IMR-90 (cell line): ENCODE measurements around the gene DDC. TPM values are rescaled to one million over a fixed set of nuclear protein-coding genes. Genes with fewer than 3 reads are reported as not detected.

ENCODE experiments used
- ATAC-seq: fragments of 200-7000 bp; cut with Tn5 transposase; 2 replicates; pipeline ENCODE4 v1.9.1; 2020; ENCODE audit warnings: low read depth, mild to moderate bottlenecking, moderate library complexity
- BruUV-seq: library from RNA; stranded (reverse); fragments of 400-500 nt; replicated peaks from 2 replicates; lab custom pipeline; 2021; lab: Mats Ljungman, UMichigan
- CTCF ChIA-PET: fragments of 300-600 bp; formaldehyde crosslinking; extraction: SDS; loops from one replicate; lab custom pipeline; 2021; ENCODE audit warnings: antibody characterized with exemption; lab: Yijun Ruan, JAX
- POLR2A ChIA-PET: fragments of 300-600 bp; sonication (Branson Sonifier 250); formaldehyde crosslinking; loops from one replicate; lab custom pipeline; 2022; ENCODE audit warnings: antibody characterized with exemption; ENCODE audit not compliant: unreplicated experiment; lab: Charles Lee
- DNase-seq: peaks from one replicate; pipeline ENCODE4 v3.0.0; 2013
- H2AFZ ChIP-seq: replicated peaks from 2 replicates; pipeline ENCODE3; 2013; ENCODE audit warnings: low read length, mild to moderate bottlenecking; ENCODE audit not compliant: poor library complexity
- H2AK5ac ChIP-seq: 2 replicates; pipeline ENCODE4 v1.6.1; 2013; ENCODE audit warnings: low read depth, low read length, inconsistent platforms
- H2AK9ac ChIP-seq: replicated peaks from 2 replicates; pipeline ENCODE3; 2013; ENCODE audit warnings: mild to moderate bottlenecking, low read depth, low read length, moderate library complexity; ENCODE audit not compliant: poor library complexity
- H2BK120ac ChIP-seq: 2 replicates; pipeline ENCODE4 v1.6.1; 2013; ENCODE audit warnings: low read depth, low read length, inconsistent platforms
- H2BK15ac ChIP-seq: 3 replicates; pipeline ENCODE4 v1.6.1; 2013; ENCODE audit warnings: low read depth, low read length, inconsistent platforms
- H2BK20ac ChIP-seq: 2 replicates; pipeline ENCODE4 v1.6.1; 2013; ENCODE audit warnings: low read depth, mild to moderate bottlenecking, inconsistent platforms, low read length, moderate library complexity
- H2BK5ac ChIP-seq: 2 replicates; pipeline ENCODE4 v1.6.1; 2013; ENCODE audit warnings: mild to moderate bottlenecking, low read depth, low read length, inconsistent platforms; ENCODE audit not compliant: poor library complexity, severe bottlenecking
- H3K14ac ChIP-seq: replicated peaks from 2 replicates; pipeline ENCODE4 v1.6.1; 2013; ENCODE audit warnings: low read depth, low read length, inconsistent platforms
- H3K18ac ChIP-seq: 2 replicates; pipeline ENCODE4 v1.6.1; 2013; ENCODE audit warnings: low read depth, low read length, control low read depth
- H3K23ac ChIP-seq: 2 replicates; pipeline ENCODE4 v1.6.1; 2013; ENCODE audit warnings: low read depth, low read length, inconsistent platforms
- H3K27ac ChIP-seq: 2 replicates; pipeline ENCODE4 v1.5.1; 2013; ENCODE audit warnings: mild to moderate bottlenecking, control low read depth, low read length; ENCODE audit not compliant: insufficient read depth
- H3K27me3 ChIP-seq: 2 replicates; pipeline ENCODE4 v1.6.1; 2013; ENCODE audit warnings: low read length; ENCODE audit not compliant: control insufficient read depth, insufficient read depth
- H3K36me3 ChIP-seq: 2 replicates; pipeline ENCODE4 v1.6.1; 2013; ENCODE audit warnings: low read length, mixed read lengths; ENCODE audit not compliant: control insufficient read depth, insufficient read depth
- H3K4ac ChIP-seq: 2 replicates; pipeline ENCODE4 v1.6.1; 2013; ENCODE audit warnings: low read depth, low read length, inconsistent platforms
- H3K4me1 ChIP-seq: 2 replicates; pipeline ENCODE4 v1.6.1; 2013; ENCODE audit warnings: low read length, mixed read lengths; ENCODE audit not compliant: control insufficient read depth, insufficient read depth
- H3K4me2 ChIP-seq: 2 replicates; pipeline ENCODE4 v1.6.1; 2013; ENCODE audit warnings: low read depth, mild to moderate bottlenecking, control low read depth, low read length, moderate library complexity
- H3K4me3 ChIP-seq: 2 replicates; pipeline ENCODE4 v1.5.1; 2013; ENCODE audit warnings: low read depth, mild to moderate bottlenecking, control low read depth, low read length, moderate library complexity; ENCODE audit not compliant: insufficient read depth
- H3K56ac ChIP-seq: 2 replicates; pipeline ENCODE4 v1.6.1; 2013; ENCODE audit warnings: low read length, inconsistent platforms; ENCODE audit not compliant: insufficient read depth; ENCODE audit errors: extremely low read depth
- H3K79me1 ChIP-seq, 2 experiments: 2 replicates each; pipeline ENCODE4 v1.6.1; 2013; ENCODE audit warnings: low read length in 2 of 2, inconsistent platforms in 1 of 2, low read depth in 1 of 2
- H3K9ac ChIP-seq: 2 replicates; pipeline ENCODE4 v1.6.1; 2013; ENCODE audit warnings: low read depth, low read length, control low read depth
- H3K9me1 ChIP-seq: 2 replicates; pipeline ENCODE4 v1.6.1; 2013; ENCODE audit warnings: low read length, inconsistent platforms; ENCODE audit not compliant: insufficient read depth
- H3K9me3 ChIP-seq: 2 replicates; pipeline ENCODE4 v1.6.1; 2013; ENCODE audit warnings: low read length; ENCODE audit not compliant: control insufficient read depth, insufficient read depth
- H4K20me1 ChIP-seq: 2 replicates; pipeline ENCODE4 v1.6.1; 2013; ENCODE audit warnings: low read length, inconsistent platforms; ENCODE audit not compliant: insufficient read depth
- H4K5ac ChIP-seq: 2 replicates; pipeline ENCODE4 v1.6.1; 2013; ENCODE audit warnings: mild to moderate bottlenecking, low read depth, low read length, control low read depth
- H4K8ac ChIP-seq, 2 experiments: 2 replicates each; pipeline ENCODE4 v1.6.1; 2013; ENCODE audit warnings: low read depth in 2 of 2, low read length in 2 of 2, control low read depth in 1 of 2, inconsistent platforms in 1 of 2
- H4K91ac ChIP-seq: 2 replicates; pipeline ENCODE4 v1.6.1; 2013; ENCODE audit warnings: low read depth, low read length, inconsistent platforms; ENCODE audit not compliant: insufficient read depth
- BHLHE40 ChIP-seq: fragments of 150-350 bp; IDR thresholded peaks from 2 replicates; pipeline ENCODE4 v1.6.1; 2016; ENCODE audit warnings: mild to moderate bottlenecking, low read depth, low read length
- CHD1 ChIP-seq: IDR thresholded peaks from 2 replicates; pipeline ENCODE4 v1.6.1; 2012; ENCODE audit warnings: low read depth, low read length, improper control_type of control experiment
- ELK1 ChIP-seq: fragments of 150-350 bp; IDR thresholded peaks from 2 replicates; pipeline ENCODE4 v1.6.1; 2016; ENCODE audit warnings: low read depth, mild to moderate bottlenecking, low read length, moderate library complexity, borderline replicate concordance
- FOS ChIP-seq: fragments of 150-350 bp; IDR thresholded peaks from 2 replicates; pipeline ENCODE4 v1.6.1; 2016; ENCODE audit warnings: low read depth, low read length
- MAFK ChIP-seq: IDR thresholded peaks from 2 replicates; pipeline ENCODE4 v1.6.1; 2012; ENCODE audit warnings: low read depth, low read length, improper control_type of control experiment
- MAZ ChIP-seq: IDR thresholded peaks from 2 replicates; pipeline ENCODE4 v1.6.1; 2012; ENCODE audit warnings: low read depth, mild to moderate bottlenecking, low read length, improper control_type of control experiment, moderate library complexity, borderline replicate concordance
- MXI1 ChIP-seq: IDR thresholded peaks from 2 replicates; pipeline ENCODE4 v1.6.1; 2012; ENCODE audit warnings: low read depth, mild to moderate bottlenecking, low read length, moderate library complexity, borderline replicate concordance
- NFE2L2 ChIP-seq: fragments of 150-350 bp; IDR thresholded peaks from 2 replicates; pipeline ENCODE4 v1.6.1; 2016; ENCODE audit warnings: low read depth, mild to moderate bottlenecking, low read length
- RAD21 ChIP-seq: IDR thresholded peaks from 2 replicates; pipeline ENCODE4 v1.6.1; 2012; ENCODE audit warnings: low read length, improper control_type of control experiment
- RFX5 ChIP-seq: IDR thresholded peaks from 2 replicates; pipeline ENCODE4 v1.8.0; 2012; ENCODE audit warnings: low read depth, mild to moderate bottlenecking, low read length, moderate library complexity
- SMC3 ChIP-seq: fragments of 150-350 bp; IDR thresholded peaks from 2 replicates; pipeline ENCODE4 v1.6.1; 2016; ENCODE audit warnings: low read depth, mild to moderate bottlenecking, antibody characterized with exemption, low read length, moderate library complexity
- USF2 ChIP-seq: fragments of 150-350 bp; IDR thresholded peaks from 2 replicates; pipeline ENCODE4 v1.6.1; 2017; ENCODE audit warnings: mild to moderate bottlenecking, antibody characterized with exemption, low read length, low read depth
- WGBS, 2 experiments: methylation state at CpG; one replicate each; pipeline versions ENCODE4 v1.1.5 to v1.1.7; 2013; ENCODE audit warnings: missing lambda C conversion rate in 2 of 2; ENCODE audit not compliant: insufficient read length in 1 of 2; ENCODE audit errors: extremely low coverage in 2 of 2; 5-methylcytosine and 5-hydroxymethylcytosine counted together
- dilution Hi-C: fragments of 300-500 bp; cut with HindIII; formaldehyde crosslinking; loops from one replicate; pipeline ENCODE4 v1.14.3; 2018; ENCODE audit warnings: low sequenced_read_pairs; ENCODE audit not compliant: unreplicated experiment
- in situ Hi-C: fragments of 300-500 bp; cut with MboI; formaldehyde crosslinking; loops from 3 replicates; pipeline ENCODE4 v1.14.3; 2019; ENCODE audit warnings: low sequenced_read_pairs, inconsistent platforms, mixed read lengths
- intact Hi-C: fragments of 100-400 bp; cut with micrococcal nuclease; formaldehyde crosslinking; loops from 2 replicates; pipeline ENCODE4 v1.10.0; 2022
- polyA plus RNA-seq, 3 experiments: library from polyadenylated mRNA; depleted of rRNA; stranded (reverse); fragments of >200 nt; gene quantifications; 2 replicates each; pipeline ENCODE4 v1.2.3, GENCODE V29; 2012; ENCODE audit warnings: low replicate concordance in 1 of 3
- total RNA-seq: library from RNA; depleted of rRNA; stranded (reverse); fragments of >200 nt; gene quantifications from 2 replicates; pipeline ENCODE4 v1.2.3, GENCODE V29; 2012

The DDC gene
- total and polyA plus RNA-seq, 2 of the 4 experiments (the other 2 are of a cell fraction), result not detected

GRCh38 chr7:50427518-50427917 lies 137.7 kb downstream of the DDC start:
- Histone ChIP-seq H4K8ac (no peak overlapping the region), H3K9ac (no peak overlapping the region), H3K36me3 (no peaks in the 10 kb centered on the region), H3K27ac (no peak overlapping the region), H2BK120ac (no peak overlapping the region), H3K9me3 (no peaks in the 10 kb centered on the region), H3K14ac (no peak overlapping the region), H2AK5ac (no peak overlapping the region), H3K79me1 (no peaks in the 10 kb centered on the region), H2AK9ac (no peak overlapping the region), H2BK15ac (no peak overlapping the region), H3K56ac (no peak overlapping the region), H2AFZ (no peak overlapping the region), H3K4me3 (no peak overlapping the region), H2BK20ac (no peak overlapping the region), H3K4me1 (no peaks in the 10 kb centered on the region), H4K5ac (no peak overlapping the region), H4K20me1 (no peaks in the 10 kb centered on the region), H3K27me3 (no peaks in the 10 kb centered on the region), H3K4ac (no peak overlapping the region), H3K18ac (no peak overlapping the region), H4K91ac (no peak overlapping the region), H2BK5ac (no peak overlapping the region), H3K4me2 (no peak overlapping the region), H3K23ac (no peak overlapping the region), H3K9me1 (peaks cover 2% of the 10 kb centered on the region; the same call in 1 of the 2 replicates)
- no peak for TF ChIP-seq MAFK
- TF ChIP-seq NFE2L2, result no peak
- no peak for TF ChIP-seq USF2
- no peak for TF ChIP-seq MXI1
- no peak for TF ChIP-seq RAD21
- no peak for TF ChIP-seq SMC3
- no peak for TF ChIP-seq ELK1
- TF ChIP-seq BHLHE40, result no peak
- TF ChIP-seq MAZ, result no peak
- TF ChIP-seq RFX5, result no peak
- TF ChIP-seq CHD1, result no peak
- TF ChIP-seq FOS, result no peak
- intact Hi-C loops (no loop called here), dilution Hi-C loops (no loop called here), in situ Hi-C loops (no loop called here)
- no peak for ATAC-seq
- 50% methylated on average over 2 of the region's 2 CpGs; no CpG with 5 or more reads in 1 of the 2 experiments for WGBS, 2 experiments
- ChIA-PET CTCF (interaction anchor here (0.6 to 1.1 kb wide), 2 partner anchors 9 to 288 kb away, joined by 3 to 4 read pairs; no protein-coding TSS in a partner anchor), POLR2A (no interaction called here)
- no peak for DNase-seq
- no TSS peak for BruUV-seq
